ENCODE measurements around the gene HDAC4. TPM values are rescaled to one million over a fixed set of nuclear protein-coding genes. Genes with fewer than 3 reads are reported as not detected.

HDAC4 gene
- total and polyA plus RNA-seq, 2 donors from 2014 or later, result 2.2 to 56.8 TPM

DNA sequence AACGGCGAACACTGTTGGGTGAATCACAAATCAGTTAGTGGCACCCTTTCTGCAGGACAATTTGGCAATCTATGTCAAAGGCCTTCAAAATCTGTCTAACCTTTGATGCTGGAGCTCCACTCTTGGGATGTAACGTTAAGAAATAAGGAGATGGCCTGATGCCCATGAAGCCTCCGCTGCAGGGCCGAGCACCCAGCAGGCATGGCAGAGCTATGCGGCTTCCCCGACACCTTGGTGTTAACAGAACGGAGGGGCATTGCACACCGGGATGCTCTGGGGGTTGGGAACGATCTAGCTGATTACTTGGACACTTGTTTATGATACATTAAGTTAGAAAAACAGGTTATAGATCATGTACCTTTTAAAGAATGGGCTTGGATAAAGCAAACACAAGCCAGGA lies 265.3 kb downstream of the HDAC4 start:
- no peak overlapping the region for H3K4me3 ChIP-seq (ENCODE audit: low read length in 3 of 3)
- no peak for FAIRE-seq
- no peaks in the 10 kb centered on the region for H3K4me1 ChIP-seq (ENCODE audit: control insufficient read depth in 2 of 3, insufficient read depth in 2 of 3, low read depth in 1 of 3, low read length in 3 of 3)
- no peak overlapping the region for H3K9ac ChIP-seq (ENCODE audit: low read length in 3 of 3)
- H3K36me3 ChIP-seq (ENCODE audit: control insufficient read depth in 2 of 3, insufficient read depth in 3 of 3, low read length in 3 of 3), result peaks cover 2 to 14% (median 9%) of the 10 kb centered on the region in 3 donors
- no peaks in the 10 kb centered on the region for H3K27me3 ChIP-seq (ENCODE audit: control insufficient read depth, insufficient read depth, low read length)
- intact Hi-C loops (cut with DNase I), result no loop called here
- no peak for DNase-seq
- no peak overlapping the region for H3K27ac ChIP-seq (ENCODE audit: low read depth in 2 of 2, low read length in 2 of 2)
- TF ChIP-seq, protein P1, sequence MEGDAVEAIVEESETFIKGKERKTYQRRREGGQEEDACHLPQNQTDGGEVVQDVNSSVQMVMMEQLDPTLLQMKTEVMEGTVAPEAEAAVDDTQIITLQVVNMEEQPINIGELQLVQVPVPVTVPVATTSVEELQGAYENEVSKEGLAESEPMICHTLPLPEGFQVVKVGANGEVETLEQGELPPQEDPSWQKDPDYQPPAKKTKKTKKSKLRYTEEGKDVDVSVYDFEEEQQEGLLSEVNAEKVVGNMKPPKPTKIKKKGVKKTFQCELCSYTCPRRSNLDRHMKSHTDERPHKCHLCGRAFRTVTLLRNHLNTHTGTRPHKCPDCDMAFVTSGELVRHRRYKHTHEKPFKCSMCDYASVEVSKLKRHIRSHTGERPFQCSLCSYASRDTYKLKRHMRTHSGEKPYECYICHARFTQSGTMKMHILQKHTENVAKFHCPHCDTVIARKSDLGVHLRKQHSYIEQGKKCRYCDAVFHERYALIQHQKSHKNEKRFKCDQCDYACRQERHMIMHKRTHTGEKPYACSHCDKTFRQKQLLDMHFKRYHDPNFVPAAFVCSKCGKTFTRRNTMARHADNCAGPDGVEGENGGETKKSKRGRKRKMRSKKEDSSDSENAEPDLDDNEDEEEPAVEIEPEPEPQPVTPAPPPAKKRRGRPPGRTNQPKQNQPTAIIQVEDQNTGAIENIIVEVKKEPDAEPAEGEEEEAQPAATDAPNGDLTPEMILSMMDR (IDR thresholded peaks at IDR 0.05; ENCODE audit: borderline replicate concordance, extremely low read depth, insufficient read depth), result no peak
- H3K9me3 ChIP-seq (ENCODE audit: control insufficient read depth in 2 of 3, insufficient read depth in 1 of 3, low read length in 3 of 3), result no peaks in the 10 kb centered on the region

DNA sequence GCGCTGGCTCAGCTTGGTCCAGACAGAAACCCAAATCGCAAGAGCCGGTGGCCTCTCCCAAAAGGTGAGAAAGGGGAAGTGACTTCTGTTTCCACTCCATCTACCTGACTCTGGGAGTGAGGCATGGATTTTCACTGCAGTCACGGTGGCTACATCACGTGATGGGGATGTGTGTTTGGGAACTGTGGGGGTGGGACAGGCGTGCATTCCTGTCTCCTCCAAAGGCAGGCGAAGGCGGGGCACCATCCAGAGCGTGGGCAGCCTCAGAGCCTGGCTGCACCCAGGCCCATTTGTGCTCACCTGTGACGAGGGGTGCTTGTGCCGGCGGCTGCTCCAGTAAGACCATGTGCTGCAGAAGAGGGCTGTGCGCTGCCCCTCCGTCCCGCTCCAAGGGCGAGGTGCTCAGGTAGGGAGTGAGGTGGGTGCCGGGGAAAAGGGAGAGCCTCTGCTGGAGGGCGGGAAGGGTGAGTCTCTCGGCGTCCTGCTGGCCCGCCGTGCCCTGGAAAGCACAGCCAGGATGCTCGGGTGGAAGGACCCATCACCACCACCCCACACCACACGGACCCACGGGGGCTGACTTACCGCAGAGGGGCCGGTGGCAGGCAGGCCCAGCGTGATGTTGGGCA lies 266.8 kb downstream of the HDAC4 start:
- H3K9ac ChIP-seq (ENCODE audit: low read length in 3 of 3), result no peak overlapping the region
- intact Hi-C loops (cut with DNase I), result no loop called here
- H3K4me1 ChIP-seq (ENCODE audit: control insufficient read depth in 2 of 3, insufficient read depth in 2 of 3, low read depth in 1 of 3, low read length in 3 of 3), result no peaks in the 10 kb centered on the region
- H3K4me3 ChIP-seq (ENCODE audit: low read length in 3 of 3), result no peak overlapping the region
- H3K9me3 ChIP-seq (ENCODE audit: control insufficient read depth in 2 of 3, insufficient read depth in 1 of 3, low read length in 3 of 3), result no peaks in the 10 kb centered on the region
- DNase-seq (no peak), FAIRE-seq (no peak)
- H3K27me3 ChIP-seq (ENCODE audit: control insufficient read depth, insufficient read depth, low read length), result no peaks in the 10 kb centered on the region
- peaks cover 2 to 12% (median 9%) of the 10 kb centered on the region in 3 donors for H3K36me3 ChIP-seq (ENCODE audit: control insufficient read depth in 2 of 3, insufficient read depth in 3 of 3, low read length in 3 of 3)
- no peak overlapping the region for H3K27ac ChIP-seq (ENCODE audit: low read depth in 2 of 2, low read length in 2 of 2)
- TF ChIP-seq, protein P1 (IDR thresholded peaks at IDR 0.05; ENCODE audit: borderline replicate concordance, extremely low read depth, insufficient read depth), result no peak

DNA sequence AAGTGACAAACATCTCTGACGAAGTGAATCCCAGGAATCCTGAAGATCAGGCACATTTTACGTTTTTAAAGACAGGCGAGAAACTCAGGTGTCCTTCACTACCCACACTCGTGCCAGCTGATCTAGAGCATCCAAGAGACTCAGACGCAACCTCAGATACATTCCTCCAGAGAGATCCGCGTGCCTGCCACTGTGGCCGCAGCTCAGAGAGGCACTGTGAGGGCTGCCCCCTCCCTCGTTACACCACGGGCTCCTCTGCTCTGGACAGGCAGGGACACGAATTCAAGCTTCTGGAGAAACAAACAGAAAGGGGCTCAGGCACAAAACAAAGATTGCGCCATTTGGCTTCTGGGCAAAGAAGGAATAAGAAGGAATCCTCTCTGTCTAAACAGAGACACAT lies 268.0 kb downstream of the HDAC4 start:
- no peak for FAIRE-seq
- Histone ChIP-seq H3K27ac (ENCODE audit: low read depth in 2 of 2, low read length in 2 of 2) (no peak overlapping the region), H3K9ac (ENCODE audit: low read length in 3 of 3) (no peak overlapping the region), H3K9me3 (ENCODE audit: control insufficient read depth in 2 of 3, insufficient read depth in 1 of 3, low read length in 3 of 3) (no peaks in the 10 kb centered on the region), H3K36me3 (ENCODE audit: control insufficient read depth in 2 of 3, insufficient read depth in 3 of 3, low read length in 3 of 3) (peaks cover 2 to 12% (median 9%) of the 10 kb centered on the region in 3 donors), H3K27me3 (ENCODE audit: control insufficient read depth, insufficient read depth, low read length) (no peaks in the 10 kb centered on the region), H3K4me3 (ENCODE audit: low read length in 3 of 3) (no peak overlapping the region), H3K4me1 (ENCODE audit: control insufficient read depth in 2 of 3, insufficient read depth in 2 of 3, low read depth in 1 of 3, low read length in 3 of 3) (no peaks in the 10 kb centered on the region)
- intact Hi-C loops (cut with DNase I), result no loop called here
- TF ChIP-seq, protein P1 (IDR thresholded peaks at IDR 0.05; ENCODE audit: borderline replicate concordance, extremely low read depth, insufficient read depth), result no peak
- DNase-seq, result no peak
